CD4-positive, CD25-positive, alpha-beta regulatory T cell (primary cell): ENCODE measurements around the gene PRDM10. TPM values are rescaled to one million over a fixed set of nuclear protein-coding genes. Genes with fewer than 3 reads are reported as not detected.

ENCODE experiments used
- ATAC-seq, 2 donors: fragments of 150-1000 bp; cut with Tn5 transposase; one replicate each; pipeline ENCODE4 v1.10.0; 2021; ENCODE audit warnings: low read depth in 2 of 2, moderate number of reproducible peaks in 2 of 2, moderate library complexity in 1 of 2
- DNase-seq, 3 donors: peaks; one replicate each; pipeline versions ENCODE4 v3.0.0 to v3.0.0-alpha.2; 2012 to 2022; ENCODE audit warnings: mixed read lengths in 1 of 3
- H3K27ac ChIP-seq: one replicate; pipeline ENCODE4 v1.7.0; 2013; ENCODE audit warnings: mild to moderate bottlenecking, low read length; ENCODE audit not compliant: insufficient read depth, poor library complexity, severe bottlenecking
- H3K27me3 ChIP-seq: one replicate; pipeline ENCODE4 v1.7.0; 2013; ENCODE audit warnings: low read length; ENCODE audit not compliant: control insufficient read depth, insufficient read depth
- H3K36me3 ChIP-seq: one replicate; pipeline ENCODE4 v1.7.0; 2013; ENCODE audit warnings: mild to moderate bottlenecking, low read length, moderate library complexity; ENCODE audit not compliant: control insufficient read depth, insufficient read depth
- H3K4me1 ChIP-seq: 2 replicates; pipeline ENCODE4 v1.7.0; 2013; ENCODE audit warnings: mild to moderate bottlenecking, low read length; ENCODE audit not compliant: insufficient read depth, control insufficient read depth, poor library complexity, severe bottlenecking
- H3K4me3 ChIP-seq: one replicate; pipeline ENCODE4 v1.7.0; 2013; ENCODE audit warnings: low read depth, mild to moderate bottlenecking, low read length, moderate library complexity
- H3K9me3 ChIP-seq, 2 experiments: 1 replicate in 1 of 2; 2 replicates in 1 of 2; pipeline ENCODE4 v1.7.0; 2013; ENCODE audit warnings: low read length in 2 of 2, mild to moderate bottlenecking in 1 of 2, moderate library complexity in 1 of 2; ENCODE audit not compliant: control insufficient read depth in 2 of 2
- H3K27ac Mint-ChIP-seq, 3 donors: one replicate each; pipeline ENCODE4 v1.8.0; 2020 to 2022; ENCODE audit warnings: mild to moderate bottlenecking in 3 of 3, mixed read lengths in 3 of 3, moderate library complexity in 2 of 3
- H3K27me3 Mint-ChIP-seq: one replicate; pipeline ENCODE4 v1.8.0; 2022; ENCODE audit warnings: mild to moderate bottlenecking, mixed read lengths
- H3K36me3 Mint-ChIP-seq: one replicate; pipeline ENCODE4 v1.8.0; 2020; ENCODE audit warnings: mixed read lengths
- H3K4me1 Mint-ChIP-seq, 4 donors: one replicate each; pipeline ENCODE4 v1.8.0; 2020 to 2022; ENCODE audit warnings: mixed read lengths in 4 of 4, mild to moderate bottlenecking in 1 of 4
- H3K4me3 Mint-ChIP-seq, 4 donors: one replicate each; pipeline ENCODE4 v1.8.0; 2020 to 2022; ENCODE audit warnings: mild to moderate bottlenecking in 4 of 4, mixed read lengths in 4 of 4, moderate library complexity in 3 of 4
- H3K9me3 Mint-ChIP-seq, 7 donors: one replicate each; pipeline ENCODE4 v1.8.0; 2020 to 2022; ENCODE audit warnings: mixed read lengths in 7 of 7, mild to moderate bottlenecking in 3 of 7, moderate library complexity in 2 of 7
- polyA plus RNA-seq, 4 donors: library from polyadenylated mRNA; unstranded; fragments of 300-500 nt; fragmentation: Illumina TruSeq; gene quantifications; one replicate each; pipeline ENCODE4 v1.2.3, GENCODE V29; 2021
- total RNA-seq: library from RNA; stranded (reverse); gene quantifications from one replicate; pipeline ENCODE4 v1.2.3, GENCODE V29; 2022

PRDM10 gene
- total and polyA plus RNA-seq, 5 donors from 2014 or later: 2.6 to 15.8 (median 2.8) TPM

GRCh38 chr11:129998107-129998506, 4.5 kb downstream of the PRDM10 start:
- Histone ChIP-seq H3K4me1 (peaks cover 34% of the 10 kb centered on the region), H3K4me3 (peak overlapping the region; percentile 64), H3K36me3 (peaks cover 2% of the 10 kb centered on the region), H3K27me3 (no peaks in the 10 kb centered on the region), H3K27ac (peak overlapping the region; percentile 68), H3K9me3 (no peaks in the 10 kb centered on the region)
- no peak for ATAC-seq
- H3K9me3 Mint-ChIP-seq: peaks cover 0 to 1% (median 0%) of the 10 kb centered on the region in 7 donors
- peak overlapping the region in 2 of 4 donors; percentile 48 to 69 for H3K4me3 Mint-ChIP-seq
- peak overlapping the region in 1 of 3 donors; percentile 94 for H3K27ac Mint-ChIP-seq
- no peak for DNase-seq
- H3K36me3 Mint-ChIP-seq: peaks cover 11% of the 10 kb centered on the region
- no peaks in the 10 kb centered on the region for H3K27me3 Mint-ChIP-seq
- H3K4me1 Mint-ChIP-seq: peaks cover 21 to 64% (median 44%) of the 10 kb centered on the region in 4 donors

- H3K9me3 Mint-ChIP-seq: peaks cover 0 to under 1% (median 0%) of the 10 kb centered on the region in 7 donors
- H3K9me3 ChIP-seq: no peaks in the 10 kb centered on the region
- peaks cover 22 to 64% (median 47%) of the 10 kb centered on the region in 4 donors for H3K4me1 Mint-ChIP-seq
- no peak for DNase-seq
- H3K4me1 ChIP-seq: peaks cover 39% of the 10 kb centered on the region
- H3K27ac Mint-ChIP-seq: peak overlapping the region in 1 of 3 donors; percentile 56
- no peak overlapping the region for H3K4me3 Mint-ChIP-seq
- no peaks in the 10 kb centered on the region for H3K27me3 ChIP-seq
- H3K4me3 ChIP-seq: no peak overlapping the region
- ATAC-seq: no peak
- H3K36me3 ChIP-seq: peaks cover 2% of the 10 kb centered on the region
- H3K27me3 Mint-ChIP-seq: no peaks in the 10 kb centered on the region
- H3K27ac ChIP-seq: no peak overlapping the region
- H3K36me3 Mint-ChIP-seq: peaks cover 11% of the 10 kb centered on the region
Observed at GRCh38 chr11:129997513-129997912, 5.1 kb downstream of the PRDM10 start.

GRCh38 chr11:129996113-129996870, 6.3 kb downstream of the PRDM10 start:
- peak overlapping the region in 2 of 4 donors; percentile 4 to 34 for H3K4me3 Mint-ChIP-seq
- Histone ChIP-seq H3K4me1 (peaks cover 44% of the 10 kb centered on the region), H3K36me3 (peaks cover 2% of the 10 kb centered on the region), H3K4me3 (no peak overlapping the region), H3K27ac (no peak overlapping the region), H3K9me3 (no peaks in the 10 kb centered on the region), H3K27me3 (no peaks in the 10 kb centered on the region)
- no peak for DNase-seq
- H3K27ac Mint-ChIP-seq: peak overlapping the region; percentile 27 to 81 (median 67)
- H3K9me3 Mint-ChIP-seq: no peaks in the 10 kb centered on the region
- no peak for ATAC-seq
- H3K36me3 Mint-ChIP-seq: peaks cover 11% of the 10 kb centered on the region
- no peaks in the 10 kb centered on the region for H3K27me3 Mint-ChIP-seq
- peaks cover 26 to 66% (median 49%) of the 10 kb centered on the region in 4 donors for H3K4me1 Mint-ChIP-seq

DNA sequence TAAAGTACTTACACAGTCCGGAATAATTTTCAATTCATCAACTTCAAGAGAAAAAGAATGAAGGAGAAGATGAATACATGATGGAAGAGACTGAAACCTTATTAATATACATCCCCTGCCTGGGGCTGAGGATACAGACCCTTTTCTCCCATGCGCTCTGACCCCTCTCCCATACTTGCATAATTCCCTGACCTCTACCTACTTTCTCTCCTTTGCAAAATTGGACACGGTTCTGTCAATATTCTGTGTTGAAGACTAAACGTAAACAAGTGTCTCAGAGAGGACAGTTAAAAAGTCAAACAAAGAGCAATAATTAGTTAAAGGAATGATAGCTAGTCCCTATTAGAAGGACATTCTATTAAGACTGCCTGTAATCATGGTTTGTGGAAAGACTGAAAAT, 7.5 kb downstream of the PRDM10 start:
- peaks cover 11% of the 10 kb centered on the region for H3K36me3 Mint-ChIP-seq
- H3K27me3 ChIP-seq: no peaks in the 10 kb centered on the region
- no peak for ATAC-seq
- H3K9me3 Mint-ChIP-seq: no peaks in the 10 kb centered on the region
- no peak for DNase-seq
- H3K27ac ChIP-seq: no peak overlapping the region
- H3K4me1 ChIP-seq: peaks cover 33% of the 10 kb centered on the region
- no peak overlapping the region for H3K4me3 ChIP-seq
- H3K9me3 ChIP-seq: no peaks in the 10 kb centered on the region
- H3K27ac Mint-ChIP-seq: peak overlapping the region; percentile 32 to 68 (median 37)
- H3K36me3 ChIP-seq: peaks cover 2% of the 10 kb centered on the region
- peaks cover 25 to 59% (median 40%) of the 10 kb centered on the region in 4 donors for H3K4me1 Mint-ChIP-seq
- H3K27me3 Mint-ChIP-seq: no peaks in the 10 kb centered on the region
- peak overlapping the region in 1 of 4 donors; percentile 28 for H3K4me3 Mint-ChIP-seq

DNA sequence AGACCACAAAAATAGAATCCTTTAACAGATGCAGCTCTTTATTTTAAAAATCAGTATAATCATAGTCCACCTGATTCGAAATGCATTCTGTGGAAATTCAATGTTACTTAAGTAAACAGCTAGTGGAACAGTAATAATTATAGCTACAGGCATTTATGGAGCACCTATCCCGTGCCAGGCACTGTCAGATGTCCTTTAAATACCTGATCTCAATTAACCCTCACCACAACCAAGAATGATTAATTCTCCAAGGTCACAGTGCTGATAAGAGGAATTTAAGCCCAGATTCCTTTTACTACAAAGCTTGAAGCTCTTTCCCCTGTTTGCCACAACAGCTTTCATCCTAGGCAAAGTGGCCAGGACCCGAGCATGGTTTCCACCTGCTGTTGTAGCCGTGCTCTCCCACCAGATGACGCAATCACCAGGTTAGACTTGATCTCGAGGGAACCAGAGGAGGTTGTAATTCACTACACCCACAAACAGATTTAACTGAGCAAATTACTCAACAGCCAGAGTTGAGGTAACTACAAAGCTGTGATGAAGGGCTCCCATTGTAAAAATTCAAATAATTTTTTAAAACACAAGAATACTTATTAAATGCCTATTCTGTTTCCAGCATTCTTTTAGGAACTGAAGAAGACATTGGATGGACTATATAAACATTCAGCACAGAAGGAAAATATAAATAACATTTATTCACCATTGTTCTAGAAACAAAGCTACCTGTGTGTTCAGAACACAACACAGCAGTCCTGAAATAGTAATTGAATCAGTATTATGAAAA, 10.3 kb downstream of the PRDM10 start:
- DNase-seq (peak; percentile 14 to 63 (median 49)), ATAC-seq (peak; percentile 69 to 80)
- Mint-ChIP-seq H3K27ac (peak overlapping the region in 2 of 3 donors; percentile 4 to 69), H3K4me3 (peak overlapping the region in 2 of 4 donors; percentile 33 to 42), H3K9me3 (no peaks in the 10 kb centered on the region), H3K27me3 (no peaks in the 10 kb centered on the region), H3K4me1 (peaks cover 14 to 41% (median 27%) of the 10 kb centered on the region in 4 donors), H3K36me3 (peaks cover 11% of the 10 kb centered on the region)
- H3K27ac ChIP-seq: no peak overlapping the region
- H3K9me3 ChIP-seq: no peaks in the 10 kb centered on the region
- H3K27me3 ChIP-seq: no peaks in the 10 kb centered on the region
- H3K36me3 ChIP-seq: peaks cover 2% of the 10 kb centered on the region
- H3K4me3 ChIP-seq: no peak overlapping the region
- H3K4me1 ChIP-seq: peaks cover 11% of the 10 kb centered on the region

GRCh38 chr11:129989149-129989813, 13.4 kb downstream of the PRDM10 start:
- peak overlapping the region in 1 of 3 donors; percentile 14 for H3K27ac Mint-ChIP-seq
- Histone ChIP-seq H3K27me3 (no peaks in the 10 kb centered on the region), H3K9me3 (no peaks in the 10 kb centered on the region), H3K4me1 (peaks cover 11% of the 10 kb centered on the region), H3K4me3 (no peak overlapping the region), H3K27ac (no peak overlapping the region), H3K36me3 (peaks cover 2% of the 10 kb centered on the region)
- no peaks in the 10 kb centered on the region for H3K36me3 Mint-ChIP-seq
- no peaks in the 10 kb centered on the region for H3K27me3 Mint-ChIP-seq
- no peak overlapping the region for H3K4me3 Mint-ChIP-seq
- ATAC-seq: no peak
- peaks cover 10 to 21% (median 11%) of the 10 kb centered on the region in 4 donors for H3K4me1 Mint-ChIP-seq
- H3K9me3 Mint-ChIP-seq: peaks cover 0 to 2% (median 0%) of the 10 kb centered on the region in 7 donors
- DNase-seq: no peak

DNA sequence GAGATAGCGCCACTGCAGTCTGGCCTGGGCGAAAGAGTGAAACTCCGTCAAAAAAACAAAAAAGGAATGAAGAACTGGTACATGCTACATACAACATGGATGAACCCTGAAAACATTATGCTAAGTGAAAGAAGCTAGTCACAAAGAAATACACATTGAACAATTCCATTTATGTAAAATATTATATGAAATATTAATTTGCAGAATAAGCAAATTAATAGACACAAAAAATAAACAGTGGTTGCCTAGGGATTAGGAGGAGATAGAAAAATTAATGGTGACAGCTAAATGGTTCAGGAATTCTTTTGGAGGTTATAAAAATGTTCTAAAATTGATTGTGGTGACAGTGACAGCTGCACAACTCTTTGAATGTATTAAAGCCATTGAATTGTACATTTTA, 14.7 kb downstream of the PRDM10 start:
- peaks cover 0 to 2% (median 0%) of the 10 kb centered on the region in 7 donors for H3K9me3 Mint-ChIP-seq
- Histone ChIP-seq H3K9me3 (no peaks in the 10 kb centered on the region), H3K4me1 (peaks cover 10% of the 10 kb centered on the region), H3K27me3 (no peaks in the 10 kb centered on the region), H3K4me3 (no peak overlapping the region), H3K36me3 (peaks cover 2% of the 10 kb centered on the region), H3K27ac (no peak overlapping the region)
- H3K36me3 Mint-ChIP-seq: no peaks in the 10 kb centered on the region
- H3K27ac Mint-ChIP-seq: peak overlapping the region in 1 of 3 donors; percentile 10
- no peak overlapping the region for H3K4me3 Mint-ChIP-seq
- ATAC-seq (no peak), DNase-seq (no peak)
- peaks cover 6 to 20% (median 11%) of the 10 kb centered on the region in 4 donors for H3K4me1 Mint-ChIP-seq
- no peaks in the 10 kb centered on the region for H3K27me3 Mint-ChIP-seq
